GM21576 (cell line): Measurements from ENCODE around the gene FBXO38.
A peak's percentile ranks its signal among the peaks of the same experiment; 100 is the strongest.

ENCODE experiments used
- ATAC-seq: cut with Tn5 transposase; IDR thresholded peaks from one replicate; pipeline ENCODE4 v1.9.1; 2021; ENCODE audit warnings: mild to moderate bottlenecking, moderate library complexity; ENCODE audit not compliant: unreplicated experiment

FBXO38 gene

DNA sequence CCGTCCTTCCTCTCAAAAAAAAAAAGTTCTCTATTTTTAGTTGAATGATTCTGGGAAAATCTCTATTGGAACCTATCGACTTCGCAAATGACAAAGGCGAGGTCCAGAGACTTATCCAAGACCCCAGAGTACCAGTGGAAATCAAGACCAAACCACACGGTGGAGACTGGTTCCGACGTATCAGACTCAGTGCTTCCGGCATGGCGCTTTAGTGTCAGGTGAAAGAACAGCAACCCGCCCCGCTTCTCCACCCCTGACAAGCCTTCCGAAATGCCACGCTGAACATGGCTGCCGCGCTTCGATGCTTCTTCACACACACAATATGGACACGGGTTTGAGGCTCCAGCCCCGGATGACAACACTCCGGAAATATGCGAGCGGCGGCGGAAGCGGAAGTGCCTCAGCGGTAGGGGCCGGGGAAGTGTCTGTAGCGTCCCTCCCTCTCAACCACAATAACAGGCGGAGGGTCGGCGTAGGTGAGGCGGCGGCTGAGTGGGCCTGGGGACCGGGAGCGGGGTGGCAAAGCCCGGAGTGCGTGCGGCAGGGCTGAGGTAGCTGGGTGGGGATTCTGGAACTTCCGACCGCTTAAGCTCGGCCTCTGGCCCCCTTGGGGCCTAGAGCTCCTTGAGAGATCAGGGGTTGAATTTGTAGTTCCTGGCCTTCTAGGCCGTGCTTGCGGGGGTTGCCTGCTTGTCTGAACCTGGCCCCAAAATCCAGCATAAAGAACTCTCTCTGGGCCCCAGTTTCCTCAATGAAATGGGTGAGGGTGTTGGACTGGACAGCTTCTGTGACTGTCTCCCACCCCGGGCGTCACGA, at the start of gene FBXO38:
Gene FBXO38, plus strand, starts transcription at position 395 of the 816 bp plus-strand sequence. CDS start 10,819 bp downstream, outside the sequence.
- ATAC-seq, result peak; percentile 99

DNA sequence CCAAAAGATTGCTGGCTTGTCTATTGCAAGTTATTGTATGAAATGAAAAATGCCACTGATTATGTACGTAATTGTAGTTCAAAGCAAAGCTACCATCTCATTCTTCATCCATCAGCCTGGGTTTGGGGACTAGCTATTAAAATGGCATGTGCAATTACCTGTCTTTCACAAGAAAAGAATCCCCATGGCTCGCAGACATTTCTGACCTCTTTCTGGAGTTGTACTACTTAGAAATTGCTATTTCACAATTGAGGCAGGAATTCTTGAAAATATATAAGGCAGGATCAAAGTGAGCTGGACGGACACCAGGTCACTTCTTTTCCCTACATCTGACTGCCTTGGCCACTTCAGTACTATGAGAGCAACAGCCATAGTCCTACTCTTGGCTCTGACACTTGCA, 48.5 kb upstream of the FBXO38 start, which contains the start of gene SPINK9:
Gene SPINK9, plus strand, starts transcription at position 301 of the 400 bp plus-strand sequence. Its CDS starts 55 bp downstream, at position 356.
- no peak for ATAC-seq

- peak; percentile 84 for ATAC-seq
Observed at GRCh38 chr5:148336704-148337435, 46.9 kb upstream of the FBXO38 start.

- no peak for ATAC-seq
Observed at GRCh38 chr5:148342371-148343045, 41.2 kb upstream of the FBXO38 start.

DNA sequence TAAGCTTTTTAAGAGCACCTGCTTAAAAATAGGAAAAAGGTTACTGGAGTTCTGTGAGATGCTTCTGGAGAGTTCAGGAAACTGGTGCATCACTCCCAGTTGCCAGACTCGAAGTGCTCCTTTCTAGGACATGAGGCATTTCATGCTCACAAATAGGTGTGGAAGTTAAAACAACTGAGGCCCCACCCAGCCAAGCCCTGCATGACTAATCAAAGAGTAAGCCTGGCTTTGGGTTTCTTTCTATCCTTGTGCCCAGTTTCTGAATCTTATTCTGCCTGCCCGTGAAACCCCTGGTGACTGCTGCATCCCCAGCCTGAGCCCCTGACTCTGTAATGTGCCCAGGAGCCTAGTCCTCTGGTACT, 40.7 kb upstream of the FBXO38 start:
- ATAC-seq, result no peak

- no peak for ATAC-seq
Observed at GRCh38 chr5:148343603-148344487, 39.9 kb upstream of the FBXO38 start.

GRCh38 chr5:148347706-148348105, 36.1 kb upstream of the FBXO38 start:
- no peak for ATAC-seq

DNA sequence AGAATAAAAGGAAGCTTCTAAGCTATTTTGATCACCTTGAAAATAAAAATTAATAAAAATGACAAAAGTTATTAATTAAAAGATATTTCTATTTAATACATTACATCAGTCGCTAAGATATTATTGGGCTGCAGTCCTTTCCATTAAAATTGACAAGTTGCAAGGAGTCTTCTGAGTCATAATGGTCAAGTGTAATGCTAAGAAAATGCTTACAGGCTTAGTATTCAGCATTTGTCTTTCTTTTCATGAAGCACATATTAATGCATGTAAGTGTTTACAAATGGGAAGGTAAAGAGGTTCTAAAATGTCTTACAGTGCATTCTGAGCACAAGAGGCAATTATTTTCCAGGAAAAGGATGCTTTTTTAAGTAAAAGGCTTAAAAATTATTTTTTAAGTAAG, 31.1 kb upstream of the FBXO38 start:
- ATAC-seq, result no peak

DNA sequence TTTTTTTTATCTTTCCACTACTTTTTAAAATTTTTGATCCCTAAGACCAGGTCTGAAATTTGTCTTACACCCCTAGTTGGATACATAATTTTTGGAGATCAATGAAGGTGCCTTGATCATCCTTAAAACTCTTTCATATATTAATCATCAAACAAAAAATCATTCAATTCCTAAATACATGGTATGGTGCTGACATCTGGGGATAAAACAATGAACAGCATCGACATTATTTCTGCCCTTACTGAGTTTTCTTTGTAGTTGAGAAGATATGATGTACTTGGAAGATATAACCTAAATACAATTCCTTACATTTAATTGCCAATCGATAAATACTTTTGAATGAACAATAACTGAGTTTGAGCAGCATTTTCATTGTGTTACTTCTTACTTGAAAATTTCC, 30.1 kb upstream of the FBXO38 start:
- ATAC-seq, result no peak

DNA sequence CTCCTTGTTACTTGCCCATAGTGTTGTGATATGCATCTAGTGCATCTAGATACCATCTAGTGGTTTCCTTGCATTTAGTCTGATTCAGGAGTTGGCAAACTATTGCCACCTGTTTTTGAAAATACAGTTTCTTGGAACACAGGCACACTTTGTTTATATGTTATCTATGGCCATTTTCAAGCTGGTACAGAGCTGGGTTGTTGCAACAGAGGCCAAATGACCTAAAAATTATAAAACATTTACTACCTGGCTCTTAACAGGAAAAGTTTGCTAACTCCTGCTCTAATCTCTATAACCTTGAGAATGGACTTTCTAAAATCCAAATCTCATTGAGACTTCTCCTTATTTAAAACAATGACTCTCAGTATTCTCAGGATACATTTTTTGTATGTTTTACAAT, 19.4 kb upstream of the FBXO38 start:
- ATAC-seq, result no peak

- ATAC-seq, result no peak
Observed at GRCh38 chr5:148368299-148368698, 15.5 kb upstream of the FBXO38 start.

GRCh38 chr5:148372166-148372725, 11.5 kb upstream of the FBXO38 start:
- no peak for ATAC-seq

DNA sequence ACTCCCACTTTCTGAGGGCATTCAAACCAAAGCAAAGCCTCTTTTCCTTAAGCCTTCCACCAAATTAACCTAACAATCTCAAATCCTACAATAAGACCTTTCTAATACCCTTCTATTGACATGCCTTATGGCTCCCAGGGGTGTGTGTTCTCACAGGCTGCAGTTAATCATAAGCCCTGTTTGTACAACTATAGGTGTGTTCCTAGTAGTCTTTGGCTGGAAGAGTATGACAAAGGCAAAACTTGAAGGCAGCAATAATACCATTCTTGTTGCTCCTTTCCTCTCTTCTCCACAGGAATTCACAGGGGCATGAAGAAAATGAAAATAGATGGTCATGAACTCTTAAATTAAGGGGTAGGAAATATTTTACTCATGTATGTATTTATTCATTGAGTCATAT, 10.9 kb upstream of the FBXO38 start:
- no peak for ATAC-seq

DNA sequence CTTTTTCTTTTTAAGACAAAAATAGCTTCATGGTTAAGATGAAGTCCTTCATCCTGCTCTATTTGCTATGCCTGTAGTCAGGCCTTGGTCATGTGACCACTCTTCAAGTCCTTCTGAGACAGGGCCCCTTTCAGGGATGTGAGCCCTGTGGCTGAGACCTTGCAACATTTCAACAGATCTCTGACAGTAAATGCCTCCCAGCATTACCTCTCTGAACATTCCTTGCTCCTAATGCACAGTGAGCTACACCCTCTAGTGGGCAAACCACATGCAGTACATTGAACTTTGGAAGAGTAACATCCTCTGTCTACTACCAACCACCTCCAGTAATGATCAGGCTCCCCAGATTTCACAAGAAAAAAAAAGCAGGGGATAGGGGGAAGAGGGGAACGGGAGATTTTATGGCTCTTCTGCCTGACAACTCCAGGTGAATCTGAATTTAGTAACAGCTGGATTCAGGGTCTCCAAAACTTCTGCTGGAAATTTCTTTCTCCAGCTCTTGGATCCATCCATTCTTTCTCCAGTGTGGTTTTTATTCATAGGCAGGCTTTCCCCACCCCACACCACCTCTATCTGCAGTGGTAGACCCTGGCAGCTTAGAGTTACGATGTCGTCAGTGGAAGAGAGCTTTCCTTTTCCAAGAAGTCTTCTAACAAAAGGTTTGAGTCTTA, 8.9 kb upstream of the FBXO38 start:
- peak; percentile 88 for ATAC-seq

DNA sequence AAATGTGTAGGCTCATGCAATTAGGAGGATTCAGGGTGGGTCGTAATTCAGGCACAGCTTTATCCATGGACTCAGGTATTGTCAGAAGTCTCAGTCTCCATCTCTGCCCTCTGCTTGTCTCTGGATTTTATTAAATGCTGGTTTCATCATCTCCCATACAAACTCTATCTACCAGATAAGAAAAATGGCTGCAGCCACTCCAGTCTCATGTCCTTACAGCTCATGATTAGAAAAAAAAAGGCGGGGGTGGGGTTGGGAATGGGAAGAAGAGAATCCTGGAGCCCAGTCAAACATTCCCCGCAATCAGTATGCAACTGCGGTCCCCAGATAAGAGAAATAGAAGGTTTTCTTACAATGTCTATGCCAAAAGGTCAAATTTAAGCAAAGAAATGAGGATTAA, 7.6 kb upstream of the FBXO38 start:
- no peak for ATAC-seq

- ATAC-seq, result no peak
Observed at GRCh38 chr5:148378670-148379069, 5.1 kb upstream of the FBXO38 start.

DNA sequence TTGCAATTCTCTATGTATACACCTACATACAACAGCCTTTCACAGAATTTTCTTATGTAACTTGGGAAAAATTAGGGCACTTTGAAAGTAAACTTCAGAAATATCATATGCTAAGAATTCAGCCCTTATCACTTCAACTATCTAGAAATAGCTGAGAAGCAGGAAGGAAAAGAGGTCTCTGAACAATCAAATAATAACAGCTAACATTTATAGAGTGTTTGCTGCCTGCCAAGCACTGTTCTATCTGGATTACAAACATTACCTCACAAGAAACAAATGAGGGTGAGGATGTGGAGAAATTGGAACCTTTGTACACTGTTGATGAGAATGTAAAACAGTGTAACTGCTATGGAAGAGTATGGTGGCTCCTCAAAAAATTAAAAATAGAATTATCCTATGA, 4.4 kb upstream of the FBXO38 start:
- no peak for ATAC-seq

- ATAC-seq, result no peak
Observed at GRCh38 chr5:148381906-148382305, 1.9 kb upstream of the FBXO38 start.

- no peak for ATAC-seq
Observed at GRCh38 chr5:148382961-148383360, 797 bp upstream of the FBXO38 start.

DNA sequence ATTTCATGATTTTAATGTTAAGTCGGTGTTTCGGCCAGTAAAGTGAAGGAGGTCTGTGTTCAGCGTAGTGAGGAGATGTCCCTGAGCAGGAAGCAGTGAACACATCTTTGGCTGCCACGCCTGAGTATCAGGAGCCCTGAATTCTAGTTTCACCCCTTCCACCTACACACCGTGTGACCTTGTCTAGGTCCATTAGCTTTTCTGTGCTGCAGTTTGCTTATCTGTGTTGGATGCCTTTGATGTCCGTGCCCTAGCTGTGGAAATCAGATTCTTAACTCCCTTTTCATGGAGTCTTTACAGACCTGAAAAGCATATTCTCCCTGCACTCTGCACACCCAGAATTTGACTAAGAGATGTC, 601 bp downstream of the FBXO38 start:
- peak; percentile 24 for ATAC-seq
